Activated naive CD4-positive, alpha-beta T cell treated with anti-CD3 and anti-CD28 coated beads, Interleukin-2, amount 10 ng/mL, durations not matched to agents 7 days and 5 days (primary cell): ENCODE results near the gene ADD2.

Experiments
- CTCF ChIA-PET: fragments of 350-600 bp; sonication (Branson Sonifier 250); formaldehyde crosslinking; loops from one replicate; lab custom pipeline; 2021; ENCODE audit warnings: antibody characterized with exemption; lab: Charles Lee
- DNase-seq: peaks from one replicate; pipeline ENCODE4 v3.0.0-alpha.2; 2020
- H3K27ac Mint-ChIP-seq: one replicate; pipeline ENCODE4 v1.8.0; 2021; ENCODE audit warnings: mild to moderate bottlenecking, moderate library complexity, mixed read lengths
- H3K27me3 Mint-ChIP-seq: one replicate; pipeline ENCODE4 v1.8.0; 2021; ENCODE audit warnings: mild to moderate bottlenecking, mixed read lengths
- H3K36me3 Mint-ChIP-seq: one replicate; pipeline ENCODE4 v1.8.0; 2021; ENCODE audit warnings: mixed read lengths
- H3K4me1 Mint-ChIP-seq: one replicate; pipeline ENCODE4 v1.8.0; 2021; ENCODE audit warnings: mixed read lengths
- H3K4me3 Mint-ChIP-seq: one replicate; pipeline ENCODE4 v1.8.0; 2021; ENCODE audit warnings: mild to moderate bottlenecking, moderate library complexity, mixed read lengths
- H3K9me3 Mint-ChIP-seq: one replicate; pipeline ENCODE4 v1.8.0; 2021; ENCODE audit warnings: mixed read lengths

ADD2 gene

GRCh38 chr2:70732766-70733645 is 35.0 kb downstream of the ADD2 start:
- H3K27ac Mint-ChIP-seq = no peak overlapping the region
- peaks cover 4% of the 10 kb centered on the region for H3K4me1 Mint-ChIP-seq
- no peak overlapping the region for H3K4me3 Mint-ChIP-seq
- no peak for DNase-seq
- H3K36me3 Mint-ChIP-seq = no peaks in the 10 kb centered on the region
- CTCF ChIA-PET = interaction anchor here (1.2 kb wide), 1 partner anchor 127 kb away, joined by 3 read pairs; no protein-coding TSS in a partner anchor
- peaks cover 7% of the 10 kb centered on the region for H3K27me3 Mint-ChIP-seq
- H3K9me3 Mint-ChIP-seq = peaks cover 1% of the 10 kb centered on the region

- DNase-seq = no peak
- CTCF ChIA-PET = no interaction called here
- Mint-ChIP-seq H3K4me3 (no peak overlapping the region), H3K27me3 (peaks cover 7% of the 10 kb centered on the region), H3K27ac (no peak overlapping the region), H3K36me3 (no peaks in the 10 kb centered on the region), H3K9me3 (no peaks in the 10 kb centered on the region), H3K4me1 (peaks cover 4% of the 10 kb centered on the region)
These were observed 37.3 kb downstream of the ADD2 start for GRCh38 chr2:70730730-70731129.

- Mint-ChIP-seq H3K27ac (no peak overlapping the region), H3K4me3 (no peak overlapping the region), H3K4me1 (no peaks in the 10 kb centered on the region), H3K36me3 (no peaks in the 10 kb centered on the region), H3K27me3 (peaks cover 3% of the 10 kb centered on the region), H3K9me3 (no peaks in the 10 kb centered on the region)
- DNase-seq = no peak
- CTCF ChIA-PET = no interaction called here
These were observed 38.4 kb downstream of the ADD2 start for GRCh38 chr2:70729647-70730046.

GRCh38 chr2:70728128-70728527 is 39.9 kb downstream of the ADD2 start:
- DNase-seq = no peak
- Mint-ChIP-seq H3K27ac (no peak overlapping the region), H3K9me3 (no peaks in the 10 kb centered on the region), H3K4me3 (no peak overlapping the region), H3K4me1 (no peaks in the 10 kb centered on the region), H3K36me3 (no peaks in the 10 kb centered on the region), H3K27me3 (peaks cover 3% of the 10 kb centered on the region)
- CTCF ChIA-PET = no interaction called here

- Mint-ChIP-seq H3K4me3 (no peak overlapping the region), H3K27ac (no peak overlapping the region), H3K4me1 (no peaks in the 10 kb centered on the region), H3K36me3 (no peaks in the 10 kb centered on the region), H3K9me3 (no peaks in the 10 kb centered on the region), H3K27me3 (no peaks in the 10 kb centered on the region)
- CTCF ChIA-PET = no interaction called here
- no peak for DNase-seq
These were observed 40.9 kb downstream of the ADD2 start for GRCh38 chr2:70726947-70727725.

- no peaks in the 10 kb centered on the region for H3K27me3 Mint-ChIP-seq
- no peaks in the 10 kb centered on the region for H3K4me1 Mint-ChIP-seq
- no peak overlapping the region for H3K27ac Mint-ChIP-seq
- H3K36me3 Mint-ChIP-seq = no peaks in the 10 kb centered on the region
- no peaks in the 10 kb centered on the region for H3K9me3 Mint-ChIP-seq
- CTCF ChIA-PET = no interaction called here
- H3K4me3 Mint-ChIP-seq = no peak overlapping the region
- no peak for DNase-seq
These were observed 42.5 kb downstream of the ADD2 start for GRCh38 chr2:70725505-70725904.

- Mint-ChIP-seq H3K27ac (no peak overlapping the region), H3K36me3 (no peaks in the 10 kb centered on the region), H3K27me3 (no peaks in the 10 kb centered on the region), H3K4me3 (no peak overlapping the region), H3K9me3 (no peaks in the 10 kb centered on the region), H3K4me1 (no peaks in the 10 kb centered on the region)
- CTCF ChIA-PET = no interaction called here
- DNase-seq = no peak
These were observed 43.6 kb downstream of the ADD2 start for GRCh38 chr2:70724366-70724765.

- no peaks in the 10 kb centered on the region for H3K4me1 Mint-ChIP-seq
- CTCF ChIA-PET = no interaction called here
- no peaks in the 10 kb centered on the region for H3K9me3 Mint-ChIP-seq
- DNase-seq = no peak
- no peak overlapping the region for H3K4me3 Mint-ChIP-seq
- H3K27me3 Mint-ChIP-seq = no peaks in the 10 kb centered on the region
- H3K36me3 Mint-ChIP-seq = no peaks in the 10 kb centered on the region
- H3K27ac Mint-ChIP-seq = no peak overlapping the region
These were observed 44.6 kb downstream of the ADD2 start for GRCh38 chr2:70723286-70723885.

- Mint-ChIP-seq H3K4me3 (no peak overlapping the region), H3K9me3 (no peaks in the 10 kb centered on the region), H3K27me3 (no peaks in the 10 kb centered on the region), H3K4me1 (no peaks in the 10 kb centered on the region), H3K36me3 (no peaks in the 10 kb centered on the region), H3K27ac (no peak overlapping the region)
- DNase-seq = no peak
- CTCF ChIA-PET = interaction anchor here (0.6 kb wide), 1 partner anchor 48 kb away, joined by 3 read pairs; the partner anchor contains the start of gene ADD2
These were observed 47.9 kb downstream of the ADD2 start for GRCh38 chr2:70720124-70720523.

- CTCF ChIA-PET = no interaction called here
- H3K27me3 Mint-ChIP-seq = no peaks in the 10 kb centered on the region
- H3K27ac Mint-ChIP-seq = no peak overlapping the region
- H3K36me3 Mint-ChIP-seq = no peaks in the 10 kb centered on the region
- DNase-seq = no peak
- H3K9me3 Mint-ChIP-seq = no peaks in the 10 kb centered on the region
- H3K4me1 Mint-ChIP-seq = no peaks in the 10 kb centered on the region
- H3K4me3 Mint-ChIP-seq = no peak overlapping the region
These were observed 48.8 kb downstream of the ADD2 start for GRCh38 chr2:70719231-70719630.

GRCh38 chr2:70718736-70719135 is 49.3 kb downstream of the ADD2 start:
- Mint-ChIP-seq H3K4me1 (no peaks in the 10 kb centered on the region), H3K27ac (no peak overlapping the region), H3K4me3 (no peak overlapping the region), H3K27me3 (no peaks in the 10 kb centered on the region), H3K9me3 (no peaks in the 10 kb centered on the region), H3K36me3 (no peaks in the 10 kb centered on the region)
- CTCF ChIA-PET = no interaction called here
- DNase-seq = no peak

- no peaks in the 10 kb centered on the region for H3K4me1 Mint-ChIP-seq
- CTCF ChIA-PET = no interaction called here
- no peaks in the 10 kb centered on the region for H3K27me3 Mint-ChIP-seq
- no peak overlapping the region for H3K27ac Mint-ChIP-seq
- no peaks in the 10 kb centered on the region for H3K9me3 Mint-ChIP-seq
- H3K36me3 Mint-ChIP-seq = no peaks in the 10 kb centered on the region
- no peak overlapping the region for H3K4me3 Mint-ChIP-seq
- no peak for DNase-seq
These were observed 49.8 kb downstream of the ADD2 start for GRCh38 chr2:70718241-70718640.

- no peak overlapping the region for H3K27ac Mint-ChIP-seq
- no peaks in the 10 kb centered on the region for H3K27me3 Mint-ChIP-seq
- DNase-seq = no peak
- CTCF ChIA-PET = no interaction called here
- no peaks in the 10 kb centered on the region for H3K36me3 Mint-ChIP-seq
- no peaks in the 10 kb centered on the region for H3K4me1 Mint-ChIP-seq
- H3K9me3 Mint-ChIP-seq = no peaks in the 10 kb centered on the region
- H3K4me3 Mint-ChIP-seq = no peak overlapping the region
These were observed 50.5 kb downstream of the ADD2 start for GRCh38 chr2:70717431-70718038.

- DNase-seq = no peak
- Mint-ChIP-seq H3K27me3 (no peaks in the 10 kb centered on the region), H3K9me3 (no peaks in the 10 kb centered on the region), H3K4me3 (no peak overlapping the region), H3K4me1 (no peaks in the 10 kb centered on the region), H3K36me3 (no peaks in the 10 kb centered on the region), H3K27ac (no peak overlapping the region)
- CTCF ChIA-PET = no interaction called here
These were observed 51.0 kb downstream of the ADD2 start for GRCh38 chr2:70716951-70717350.
